ENCODE data around the gene ABCC2.

GRCh38 chr10:99805190-99805589 lies 22.8 kb downstream of the ABCC2 start:
- no peak for TF ChIP-seq EZH2 (IDR thresholded peaks at IDR 0.05; ENCODE audit: insufficient read depth, poor library complexity, severe bottlenecking)
- no peak for TF ChIP-seq EZH2phosphoT487 (IDR thresholded peaks at IDR 0.05; ENCODE audit: insufficient read depth, low read depth)
